Brain microvascular endothelial cell (primary cell): ENCODE data around the gene NPBWR2.

Source experiments
- DNase-seq: peaks from one replicate; pipeline ENCODE4 v3.0.0-alpha.2; 2020
- H3K27ac ChIP-seq: fragments of 250-450 bp; sonication (Bioruptor Pico); 2 replicates; pipeline ENCODE4 v1.5.1; 2020; ENCODE audit warnings: mild to moderate bottlenecking, moderate library complexity
- H3K27me3 ChIP-seq: fragments of 250-450 bp; sonication (Bioruptor Pico); replicated peaks from 2 replicates; pipeline ENCODE4 v1.5.1; 2020; ENCODE audit warnings: mild to moderate bottlenecking
- H3K36me3 ChIP-seq: fragments of 250-450 bp; sonication (Bioruptor Pico); replicated peaks from 2 replicates; pipeline ENCODE4 v1.5.1; 2020; ENCODE audit warnings: mild to moderate bottlenecking
- H3K4me3 ChIP-seq: 2 replicates; pipeline ENCODE4 v1.5.1; 2011; ENCODE audit warnings: low read depth, mild to moderate bottlenecking, control low read depth, low read length, moderate library complexity
- in situ Hi-C: cut with HindIII; loops from 2 replicates; pipeline ENCODE4 v1.10.0; 2017; ENCODE audit warnings: low sequenced_read_pairs, low pct_ligation_motif_present
- TF ChIP-seq, protein P1 (sequence below): IDR thresholded peaks from 2 replicates; pipeline ENCODE4 v1.5.1; 2011; ENCODE audit warnings: low read depth, mild to moderate bottlenecking, moderate library complexity, low read length, control low read depth, inconsistent platforms; ENCODE audit errors: missing control alignments

The NPBWR2 gene

DNA sequence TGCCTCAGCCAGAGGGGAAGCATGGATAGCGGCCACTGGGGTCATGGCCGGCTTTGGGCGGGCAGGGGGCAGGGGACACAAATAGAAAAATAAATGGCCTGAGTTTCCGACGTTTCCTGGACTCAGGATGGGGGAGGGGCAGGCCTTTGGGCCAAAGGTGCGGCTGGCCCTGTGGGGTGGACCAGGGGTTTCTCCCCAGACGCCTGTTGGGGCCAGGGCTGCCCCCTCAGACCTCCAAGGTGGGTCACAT is 50.8 kb downstream of the NPBWR2 start:
- Histone ChIP-seq H3K27me3 (no peaks in the 10 kb centered on the region), H3K27ac (no peak overlapping the region), H3K36me3 (no peaks in the 10 kb centered on the region), H3K4me3 (no peak overlapping the region)
- TF ChIP-seq, protein P1, sequence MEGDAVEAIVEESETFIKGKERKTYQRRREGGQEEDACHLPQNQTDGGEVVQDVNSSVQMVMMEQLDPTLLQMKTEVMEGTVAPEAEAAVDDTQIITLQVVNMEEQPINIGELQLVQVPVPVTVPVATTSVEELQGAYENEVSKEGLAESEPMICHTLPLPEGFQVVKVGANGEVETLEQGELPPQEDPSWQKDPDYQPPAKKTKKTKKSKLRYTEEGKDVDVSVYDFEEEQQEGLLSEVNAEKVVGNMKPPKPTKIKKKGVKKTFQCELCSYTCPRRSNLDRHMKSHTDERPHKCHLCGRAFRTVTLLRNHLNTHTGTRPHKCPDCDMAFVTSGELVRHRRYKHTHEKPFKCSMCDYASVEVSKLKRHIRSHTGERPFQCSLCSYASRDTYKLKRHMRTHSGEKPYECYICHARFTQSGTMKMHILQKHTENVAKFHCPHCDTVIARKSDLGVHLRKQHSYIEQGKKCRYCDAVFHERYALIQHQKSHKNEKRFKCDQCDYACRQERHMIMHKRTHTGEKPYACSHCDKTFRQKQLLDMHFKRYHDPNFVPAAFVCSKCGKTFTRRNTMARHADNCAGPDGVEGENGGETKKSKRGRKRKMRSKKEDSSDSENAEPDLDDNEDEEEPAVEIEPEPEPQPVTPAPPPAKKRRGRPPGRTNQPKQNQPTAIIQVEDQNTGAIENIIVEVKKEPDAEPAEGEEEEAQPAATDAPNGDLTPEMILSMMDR, result no peak
- DNase-seq, result no peak
- in situ Hi-C loops, result no loop called here

DNA sequence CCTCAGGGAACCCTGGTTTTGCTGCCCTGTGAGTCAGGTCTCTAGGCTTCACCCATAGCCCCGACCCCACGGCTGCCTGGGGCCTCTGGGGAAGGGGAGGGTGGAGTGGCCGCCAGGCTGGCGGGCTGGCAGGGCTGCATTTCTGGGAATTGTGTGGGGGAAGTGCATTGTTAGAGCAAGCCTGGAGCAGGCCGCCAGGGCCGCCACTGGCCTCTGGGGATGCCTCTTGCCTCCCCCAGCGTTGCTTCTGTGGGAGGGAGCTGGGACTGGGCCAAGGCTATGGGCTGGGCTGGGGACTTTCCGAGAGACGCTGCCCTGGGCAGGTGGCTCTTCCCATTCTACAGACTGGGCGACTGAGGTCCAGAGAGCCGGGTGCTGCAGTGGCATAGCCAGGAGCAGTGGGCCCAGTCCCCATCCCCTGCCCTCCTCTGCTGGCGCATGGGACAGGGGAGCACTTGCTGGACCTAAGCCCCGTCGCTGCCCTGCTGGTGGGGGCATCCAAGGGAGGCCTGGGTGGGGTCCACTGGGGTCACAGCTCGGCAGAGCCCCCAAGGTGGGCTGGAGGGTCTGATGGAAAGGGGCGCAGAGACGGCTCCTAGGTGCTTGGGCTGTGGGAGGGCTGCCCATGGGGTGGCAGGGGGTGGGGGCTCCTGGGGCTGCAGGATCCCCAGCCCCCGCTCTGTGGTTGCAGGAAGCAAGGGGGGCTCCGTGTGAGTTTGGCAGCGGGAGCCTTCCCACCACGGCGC is 51.3 kb downstream of the NPBWR2 start:
- H3K27ac ChIP-seq, result no peak overlapping the region
- in situ Hi-C loops, result no loop called here
- H3K27me3 ChIP-seq, result no peaks in the 10 kb centered on the region
- TF ChIP-seq, protein P1, result no peak
- peak; percentile 17 for DNase-seq
- H3K36me3 ChIP-seq, result no peaks in the 10 kb centered on the region
- no peak overlapping the region for H3K4me3 ChIP-seq

DNA sequence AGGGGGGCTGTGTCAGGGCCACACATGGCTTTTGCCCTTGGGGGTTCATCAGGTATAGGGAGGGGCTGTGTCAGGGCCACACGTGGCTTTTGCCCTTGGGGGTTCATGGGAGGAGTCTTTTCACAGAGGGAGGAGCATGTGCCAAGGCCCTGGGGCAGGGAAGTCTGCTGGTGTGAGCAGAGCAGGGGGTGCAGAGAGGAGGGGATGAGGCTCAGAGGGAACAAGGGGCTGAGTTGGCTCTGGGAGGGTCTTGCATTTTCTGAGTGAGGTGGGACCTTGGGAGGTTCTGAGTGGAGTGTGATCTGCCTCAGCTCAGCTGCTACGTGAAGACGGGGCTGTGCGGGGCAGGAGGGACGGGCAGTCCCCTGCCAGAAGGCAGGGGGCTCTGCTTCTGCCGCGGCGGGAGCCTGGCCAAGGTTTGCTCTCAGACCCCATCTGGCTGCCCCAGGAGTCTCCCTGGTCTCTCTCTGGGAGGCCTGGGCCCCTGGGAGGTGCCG is 51.9 kb downstream of the NPBWR2 start:
- H3K36me3 ChIP-seq, result no peaks in the 10 kb centered on the region
- H3K27me3 ChIP-seq, result no peaks in the 10 kb centered on the region
- TF ChIP-seq, protein P1, result no peak
- in situ Hi-C loops, result no loop called here
- no peak overlapping the region for H3K27ac ChIP-seq
- H3K4me3 ChIP-seq, result no peak overlapping the region
- DNase-seq, result no peak

DNA sequence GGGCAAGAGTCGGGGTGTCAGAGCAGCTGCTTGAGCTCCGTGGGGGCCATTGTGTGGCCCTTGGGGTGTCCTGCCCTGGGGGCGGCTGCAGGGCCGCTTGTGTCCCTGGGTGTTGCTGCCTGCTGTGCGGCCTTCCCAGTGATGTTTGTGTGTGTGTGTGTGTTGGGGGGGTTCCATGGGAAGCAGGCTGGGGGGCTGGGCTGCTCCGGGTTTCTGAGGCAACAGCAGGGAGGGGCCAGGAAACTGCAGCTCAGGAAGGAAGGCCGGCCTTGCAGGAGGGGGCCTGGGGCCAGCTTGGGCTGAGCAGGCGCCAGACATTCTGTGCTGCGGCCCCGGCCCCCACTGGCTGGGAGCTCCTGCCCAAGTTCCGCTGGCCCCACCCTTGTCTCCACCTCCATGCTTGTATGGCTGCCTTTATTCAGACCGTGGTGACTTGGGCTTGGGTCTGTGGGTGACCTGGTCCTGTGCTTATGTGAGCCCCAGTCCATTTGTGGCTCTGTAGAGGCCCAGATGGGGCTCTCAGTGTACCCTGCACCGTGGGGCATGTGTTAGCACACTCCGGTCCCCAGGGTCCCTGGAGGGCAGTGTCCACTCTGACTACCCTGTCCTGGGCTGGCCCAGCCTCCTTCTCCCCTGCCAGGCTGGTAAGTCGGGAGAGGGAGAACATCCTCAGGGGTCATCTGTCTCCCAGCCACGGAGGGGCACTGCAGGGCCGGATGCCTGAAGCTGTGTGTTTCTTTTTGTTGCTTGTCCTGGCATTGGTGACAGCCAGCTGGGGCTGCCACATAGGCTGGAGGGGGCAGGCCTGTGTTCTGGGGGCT is 53.3 kb downstream of the NPBWR2 start:
- Histone ChIP-seq H3K27me3 (peaks cover 2% of the 10 kb centered on the region), H3K27ac (no peak overlapping the region), H3K36me3 (no peaks in the 10 kb centered on the region), H3K4me3 (no peak overlapping the region)
- DNase-seq, result no peak
- in situ Hi-C loops, result no loop called here
- TF ChIP-seq, protein P1, result peak; percentile 54
